Fibroblast of villous mesenchyme (primary cell): ENCODE results near the gene SETD6. TPM values are rescaled to one million over a fixed set of nuclear protein-coding genes. Genes with fewer than 3 reads are reported as not detected.
A peak's percentile ranks its signal among the peaks of the same experiment; 100 is the strongest.

ENCODE experiments used
- DNase-seq: peaks from one replicate; pipeline ENCODE4 v3.0.0-alpha.2; 2010; ENCODE audit warnings: low read depth
- H3K4me3 ChIP-seq: 2 replicates; pipeline ENCODE4 v1.5.1; 2011; ENCODE audit warnings: low read depth, mild to moderate bottlenecking, low read length
- total RNA-seq: library from RNA; depleted of rRNA; stranded (reverse); fragments of >200 nt; gene quantifications from 2 replicates; pipeline ENCODE4 v1.2.3, GENCODE V29; 2012
- TF ChIP-seq, protein P1 (sequence below): IDR thresholded peaks from 2 replicates; pipeline ENCODE4 v1.5.1; 2012; ENCODE audit warnings: low read depth, mild to moderate bottlenecking, low read length; ENCODE audit not compliant: insufficient read depth

Gene SETD6
- total RNA-seq, 1 donor = 8.2 TPM

DNA sequence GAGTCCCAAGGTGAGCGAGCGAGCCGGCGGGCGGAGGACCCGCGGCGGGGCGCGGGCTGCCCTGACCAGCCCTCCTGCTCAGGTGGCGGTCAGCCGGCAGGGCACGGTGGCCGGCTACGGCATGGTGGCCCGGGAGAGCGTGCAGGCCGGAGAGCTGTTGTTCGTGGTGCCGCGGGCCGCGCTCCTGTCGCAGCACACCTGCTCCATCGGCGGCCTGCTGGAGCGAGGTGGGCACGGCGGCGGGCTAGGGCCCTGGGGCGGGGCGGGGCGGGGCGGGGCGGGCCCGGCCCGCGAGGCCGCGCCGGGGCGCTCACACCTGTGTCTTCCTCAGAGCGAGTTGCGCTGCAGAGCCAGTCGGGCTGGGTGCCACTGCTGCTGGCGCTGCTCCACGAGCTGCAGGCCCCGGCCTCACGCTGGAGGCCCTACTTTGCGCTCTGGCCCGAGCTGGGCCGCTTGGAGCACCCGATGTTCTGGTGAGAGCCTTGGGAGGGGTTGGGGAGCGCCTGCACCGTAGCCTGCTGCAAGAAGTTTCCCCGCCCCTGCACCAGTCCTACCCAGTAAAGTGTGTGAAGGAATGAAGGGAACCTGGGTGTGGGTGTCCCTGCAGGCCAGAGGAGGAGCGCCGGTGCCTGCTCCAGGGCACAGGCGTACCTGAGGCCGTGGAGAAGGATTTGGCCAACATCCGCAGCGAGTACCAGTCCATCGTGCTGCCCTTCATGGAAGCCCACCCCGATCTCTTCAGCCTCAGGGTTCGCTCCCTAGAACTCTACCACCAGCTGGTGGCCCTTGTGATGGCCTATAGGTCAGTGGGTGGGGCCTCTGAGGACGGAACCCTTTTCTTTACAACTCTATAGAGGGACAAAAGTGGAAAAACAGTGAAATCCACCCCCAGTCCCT, 802 bp downstream of the SETD6 start:
- DNase-seq = no peak
- peak overlapping the region; percentile 66 for H3K4me3 ChIP-seq
- TF ChIP-seq, protein P1, sequence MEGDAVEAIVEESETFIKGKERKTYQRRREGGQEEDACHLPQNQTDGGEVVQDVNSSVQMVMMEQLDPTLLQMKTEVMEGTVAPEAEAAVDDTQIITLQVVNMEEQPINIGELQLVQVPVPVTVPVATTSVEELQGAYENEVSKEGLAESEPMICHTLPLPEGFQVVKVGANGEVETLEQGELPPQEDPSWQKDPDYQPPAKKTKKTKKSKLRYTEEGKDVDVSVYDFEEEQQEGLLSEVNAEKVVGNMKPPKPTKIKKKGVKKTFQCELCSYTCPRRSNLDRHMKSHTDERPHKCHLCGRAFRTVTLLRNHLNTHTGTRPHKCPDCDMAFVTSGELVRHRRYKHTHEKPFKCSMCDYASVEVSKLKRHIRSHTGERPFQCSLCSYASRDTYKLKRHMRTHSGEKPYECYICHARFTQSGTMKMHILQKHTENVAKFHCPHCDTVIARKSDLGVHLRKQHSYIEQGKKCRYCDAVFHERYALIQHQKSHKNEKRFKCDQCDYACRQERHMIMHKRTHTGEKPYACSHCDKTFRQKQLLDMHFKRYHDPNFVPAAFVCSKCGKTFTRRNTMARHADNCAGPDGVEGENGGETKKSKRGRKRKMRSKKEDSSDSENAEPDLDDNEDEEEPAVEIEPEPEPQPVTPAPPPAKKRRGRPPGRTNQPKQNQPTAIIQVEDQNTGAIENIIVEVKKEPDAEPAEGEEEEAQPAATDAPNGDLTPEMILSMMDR = no peak

DNA sequence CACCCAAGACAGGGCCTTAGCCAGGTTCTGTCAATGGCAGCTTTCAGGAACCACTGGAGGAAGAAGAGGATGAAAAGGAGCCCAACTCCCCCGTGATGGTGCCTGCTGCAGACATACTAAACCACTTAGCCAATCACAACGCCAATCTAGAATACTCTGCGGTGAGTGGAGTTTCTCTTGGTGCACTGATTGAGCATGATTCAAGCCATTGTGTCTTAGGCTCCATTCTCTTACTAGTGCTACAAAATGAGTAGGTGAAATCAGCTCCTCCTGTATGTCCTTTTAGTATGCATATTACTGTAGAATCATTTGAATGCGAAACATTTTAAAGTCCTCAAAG, 1.4 kb downstream of the SETD6 start:
- DNase-seq = no peak
- H3K4me3 ChIP-seq = no peak overlapping the region
- TF ChIP-seq, protein P1 = no peak

DNA sequence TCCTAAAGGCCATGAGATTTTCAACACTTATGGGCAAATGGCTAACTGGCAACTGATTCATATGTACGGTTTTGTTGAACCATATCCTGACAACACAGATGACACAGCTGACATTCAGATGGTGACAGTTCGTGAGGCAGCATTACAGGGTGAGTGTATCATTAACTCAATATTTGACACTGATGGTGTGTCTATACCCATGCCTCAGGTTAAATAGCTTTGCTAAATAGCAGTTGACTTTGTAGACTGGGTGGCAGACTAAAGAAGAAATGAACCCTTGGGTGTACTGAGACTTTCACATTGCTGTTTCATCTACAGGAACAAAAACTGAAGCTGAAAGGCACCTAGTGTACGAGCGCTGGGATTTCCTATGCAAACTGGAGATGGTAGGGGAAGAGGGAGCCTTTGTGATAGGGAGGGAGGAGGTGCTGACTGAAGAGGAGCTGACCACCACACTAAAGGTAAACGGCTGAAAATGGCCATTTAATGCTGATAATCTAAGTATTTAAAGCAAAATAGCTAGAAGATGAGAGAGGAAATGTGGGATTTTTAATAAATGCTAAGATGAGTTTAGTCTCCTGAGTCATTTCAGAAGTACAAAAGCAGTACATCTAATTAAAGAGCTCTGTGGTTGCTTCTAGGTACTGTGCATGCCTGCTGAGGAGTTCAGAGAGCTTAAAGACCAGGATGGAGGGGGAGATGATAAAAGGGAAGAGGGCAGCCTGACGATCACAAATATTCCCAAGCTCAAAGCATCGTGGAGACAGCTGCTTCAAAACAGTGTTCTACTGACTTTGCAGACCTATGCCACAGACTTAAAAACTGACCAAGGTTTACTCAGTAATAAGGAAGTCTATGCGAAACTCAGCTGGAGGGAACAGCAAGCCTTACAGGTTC, 3.0 kb downstream of the SETD6 start:
- DNase-seq = no peak
- TF ChIP-seq, protein P1 = no peak

DNA sequence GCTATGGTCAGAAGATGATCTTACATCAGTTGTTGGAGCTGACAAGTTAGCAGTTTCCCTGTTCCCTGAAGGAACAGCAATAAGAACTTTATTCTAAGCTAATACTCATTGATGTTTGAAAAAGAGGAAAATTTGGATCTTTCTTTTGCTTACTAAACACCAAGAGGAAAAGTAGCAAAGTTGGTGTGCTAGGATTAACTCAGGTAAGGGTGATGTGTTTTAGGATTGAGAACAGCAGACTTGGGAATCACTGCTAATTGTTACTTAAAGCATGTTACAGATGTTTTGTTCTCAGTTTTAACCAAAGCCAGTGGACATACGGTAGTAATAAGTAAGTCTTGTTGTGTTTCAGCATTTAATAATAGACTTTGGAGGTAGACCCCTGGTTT, 3.7 kb downstream of the SETD6 start:
- no peak overlapping the region for H3K4me3 ChIP-seq
- DNase-seq = no peak
- TF ChIP-seq, protein P1 = no peak

More for the DNA sequence above, 3.0 kb downstream of the SETD6 start:
- no peak overlapping the region for H3K4me3 ChIP-seq

DNA sequence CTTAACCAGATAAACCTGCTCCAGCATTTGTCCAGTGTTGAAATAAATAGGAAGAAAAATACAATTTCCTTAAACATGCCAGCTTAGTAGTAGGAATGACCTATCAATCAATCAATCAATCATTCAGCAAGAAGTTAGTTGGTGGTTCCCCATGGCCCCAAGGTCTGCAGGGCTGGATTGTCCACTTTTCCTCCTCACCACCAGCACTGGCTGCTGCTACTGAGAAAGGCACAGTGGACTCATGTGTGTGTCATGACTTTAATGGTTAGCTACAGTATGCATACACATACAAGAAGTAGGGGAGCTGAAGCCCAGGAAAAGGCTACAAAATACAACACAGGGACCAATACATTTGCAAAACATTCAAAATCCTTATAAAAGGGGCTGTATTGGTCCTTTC, 4.4 kb downstream of the SETD6 start:
- no peak overlapping the region for H3K4me3 ChIP-seq
- no peak for DNase-seq
- TF ChIP-seq, protein P1 = no peak

DNA sequence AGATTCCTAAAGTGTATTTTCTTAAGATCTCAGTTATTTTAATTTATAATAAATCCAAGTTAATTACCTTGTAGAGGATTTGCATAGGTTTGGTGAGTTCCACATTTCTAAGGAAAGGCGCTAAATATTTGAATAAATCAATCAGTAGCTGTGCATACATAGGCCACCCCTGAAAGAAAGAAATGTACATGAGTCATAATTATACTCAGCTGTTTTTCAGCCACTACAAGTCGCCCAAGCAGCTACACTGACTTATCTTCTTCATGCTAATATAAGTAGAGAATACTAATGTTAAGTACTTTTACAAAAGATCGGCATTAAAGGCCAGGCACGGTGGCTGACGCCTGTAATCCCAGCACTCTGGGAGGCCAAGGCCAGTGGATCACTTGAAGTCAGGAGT, 14.9 kb downstream of the SETD6 start:
- TF ChIP-seq, protein P1 = no peak
- DNase-seq = no peak
- no peak overlapping the region for H3K4me3 ChIP-seq
